22Rv1 (cell line): Measurements from ENCODE around the gene LDLRAD4.

Source experiments
- ZFX ChIP-seq: fragments of 450-650 bp; IDR thresholded peaks from 2 replicates; pipeline ENCODE4 v1.6.1; 2017; ENCODE audit warnings: antibody characterized with exemption, borderline replicate concordance
- TF ChIP-seq, protein P1 (sequence below): fragments of 450-650 bp; IDR thresholded peaks from 2 replicates; pipeline ENCODE4 v1.5.1; 2017; ENCODE audit warnings: mild to moderate bottlenecking

DNA sequence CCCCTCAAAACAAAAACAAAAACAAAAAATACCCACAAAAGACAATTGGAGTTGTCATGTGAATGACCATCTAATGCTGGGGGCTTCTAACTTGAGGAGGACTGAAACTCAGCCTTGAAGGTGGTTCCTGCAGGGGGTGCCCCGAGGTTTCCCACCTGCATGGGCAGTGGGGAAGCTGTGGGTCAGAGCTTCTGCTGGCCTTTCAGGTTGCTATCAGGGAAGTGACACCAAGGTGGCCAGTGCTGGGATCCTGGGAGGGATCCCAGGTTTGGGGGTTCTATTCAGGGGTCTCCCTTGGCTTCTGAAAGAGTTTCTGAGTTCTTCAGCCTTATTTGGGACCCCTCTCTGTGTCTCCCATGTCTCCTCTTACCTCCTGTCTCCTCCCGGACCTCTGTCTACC lies 62.8 kb downstream of the LDLRAD4 start:
- TF ChIP-seq, protein P1, sequence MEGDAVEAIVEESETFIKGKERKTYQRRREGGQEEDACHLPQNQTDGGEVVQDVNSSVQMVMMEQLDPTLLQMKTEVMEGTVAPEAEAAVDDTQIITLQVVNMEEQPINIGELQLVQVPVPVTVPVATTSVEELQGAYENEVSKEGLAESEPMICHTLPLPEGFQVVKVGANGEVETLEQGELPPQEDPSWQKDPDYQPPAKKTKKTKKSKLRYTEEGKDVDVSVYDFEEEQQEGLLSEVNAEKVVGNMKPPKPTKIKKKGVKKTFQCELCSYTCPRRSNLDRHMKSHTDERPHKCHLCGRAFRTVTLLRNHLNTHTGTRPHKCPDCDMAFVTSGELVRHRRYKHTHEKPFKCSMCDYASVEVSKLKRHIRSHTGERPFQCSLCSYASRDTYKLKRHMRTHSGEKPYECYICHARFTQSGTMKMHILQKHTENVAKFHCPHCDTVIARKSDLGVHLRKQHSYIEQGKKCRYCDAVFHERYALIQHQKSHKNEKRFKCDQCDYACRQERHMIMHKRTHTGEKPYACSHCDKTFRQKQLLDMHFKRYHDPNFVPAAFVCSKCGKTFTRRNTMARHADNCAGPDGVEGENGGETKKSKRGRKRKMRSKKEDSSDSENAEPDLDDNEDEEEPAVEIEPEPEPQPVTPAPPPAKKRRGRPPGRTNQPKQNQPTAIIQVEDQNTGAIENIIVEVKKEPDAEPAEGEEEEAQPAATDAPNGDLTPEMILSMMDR: no peak
- TF ChIP-seq ZFX: no peak
